Stomach (tissue), 4 donors: Measurements from ENCODE around the gene CELF1.

Experiments used
- EP300 ChIP-seq: sonication (generic); formaldehyde crosslinking; IDR thresholded peaks from one replicate; pipeline ENCODE4 v1.6.1; 2017; ENCODE audit warnings: antibody characterized with exemption
- POLR2A ChIP-seq, 4 donors: fragments of 450-650 bp; IDR thresholded peaks; one replicate each; pipeline ENCODE4 v1.6.1; 2016; ENCODE audit warnings: antibody characterized with exemption in 4 of 4, control low read depth in 2 of 4, mild to moderate bottlenecking in 1 of 4, moderate library complexity in 1 of 4
- POLR2AphosphoS5 ChIP-seq, 3 donors: sonication (generic); formaldehyde crosslinking; IDR thresholded peaks; one replicate each; pipeline ENCODE4 v1.6.1; 2016; ENCODE audit warnings: antibody characterized with exemption in 3 of 3
- TF ChIP-seq, protein P1 (sequence below), 7 experiments: fragments of 450-650 bp in 4 of 7; fragments of 200-600 bp in 3 of 7; sonication (generic) in 3 of 7; IDR thresholded peaks; one replicate each; pipeline ENCODE4 v1.5.1; 2016 to 2019; ENCODE audit warnings: antibody characterized with exemption in 7 of 7, control low read depth in 2 of 7, mild to moderate bottlenecking in 1 of 7

DNA sequence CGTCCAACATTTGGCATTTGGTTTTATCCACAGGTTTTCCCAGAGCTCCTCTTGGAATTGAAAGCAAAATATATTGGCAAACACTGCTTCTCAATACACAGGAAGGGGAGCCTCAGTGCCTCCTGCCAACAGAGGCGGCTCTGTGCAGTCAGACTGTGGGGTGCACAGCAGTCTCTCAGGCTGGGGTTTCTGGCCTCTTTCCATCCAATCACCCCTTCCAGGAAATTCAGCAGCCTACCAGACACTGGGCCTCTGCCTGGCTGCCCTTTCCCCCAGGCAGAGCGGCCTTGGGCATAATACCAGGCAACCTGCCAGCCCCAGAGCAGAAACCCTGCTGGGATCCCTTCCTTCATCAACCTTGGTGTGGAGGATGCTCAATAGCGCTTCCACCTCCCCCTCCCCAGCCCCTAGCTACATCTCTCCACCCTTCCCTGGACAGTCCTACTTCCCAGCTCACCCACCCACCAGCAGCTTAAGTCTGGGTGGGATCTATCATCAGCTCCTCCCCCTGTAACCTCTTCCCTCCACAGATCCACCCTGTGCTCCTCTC is 86.2 kb downstream of the CELF1 start:
- TF ChIP-seq, protein P1, sequence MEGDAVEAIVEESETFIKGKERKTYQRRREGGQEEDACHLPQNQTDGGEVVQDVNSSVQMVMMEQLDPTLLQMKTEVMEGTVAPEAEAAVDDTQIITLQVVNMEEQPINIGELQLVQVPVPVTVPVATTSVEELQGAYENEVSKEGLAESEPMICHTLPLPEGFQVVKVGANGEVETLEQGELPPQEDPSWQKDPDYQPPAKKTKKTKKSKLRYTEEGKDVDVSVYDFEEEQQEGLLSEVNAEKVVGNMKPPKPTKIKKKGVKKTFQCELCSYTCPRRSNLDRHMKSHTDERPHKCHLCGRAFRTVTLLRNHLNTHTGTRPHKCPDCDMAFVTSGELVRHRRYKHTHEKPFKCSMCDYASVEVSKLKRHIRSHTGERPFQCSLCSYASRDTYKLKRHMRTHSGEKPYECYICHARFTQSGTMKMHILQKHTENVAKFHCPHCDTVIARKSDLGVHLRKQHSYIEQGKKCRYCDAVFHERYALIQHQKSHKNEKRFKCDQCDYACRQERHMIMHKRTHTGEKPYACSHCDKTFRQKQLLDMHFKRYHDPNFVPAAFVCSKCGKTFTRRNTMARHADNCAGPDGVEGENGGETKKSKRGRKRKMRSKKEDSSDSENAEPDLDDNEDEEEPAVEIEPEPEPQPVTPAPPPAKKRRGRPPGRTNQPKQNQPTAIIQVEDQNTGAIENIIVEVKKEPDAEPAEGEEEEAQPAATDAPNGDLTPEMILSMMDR (IDR thresholded peaks at IDR 0.05): no peak
- TF ChIP-seq EP300: no peak
- no peak for TF ChIP-seq POLR2A (IDR thresholded peaks at IDR 0.05)
- peak in 2 of 3 donors; percentile 4 for TF ChIP-seq POLR2AphosphoS5 (IDR thresholded peaks at IDR 0.05)
